Retinal pigment epithelial cell (primary cell): ENCODE data around the gene LAMC2.

Source experiments
- DNase-seq: peaks from one replicate; pipeline ENCODE4 v3.0.0-alpha.2; 2010; ENCODE audit warnings: low read depth
- H3K4me3 ChIP-seq: 2 replicates; pipeline ENCODE4 v1.5.1; 2011; ENCODE audit warnings: mild to moderate bottlenecking, low read length, control low read depth, moderate library complexity
- TF ChIP-seq, protein P1 (sequence below): conservative IDR thresholded peaks from 2 replicates; pipeline ENCODE4 v1.5.1; 2011; ENCODE audit warnings: low read depth, low read length, control low read depth, inconsistent platforms

LAMC2 gene

DNA sequence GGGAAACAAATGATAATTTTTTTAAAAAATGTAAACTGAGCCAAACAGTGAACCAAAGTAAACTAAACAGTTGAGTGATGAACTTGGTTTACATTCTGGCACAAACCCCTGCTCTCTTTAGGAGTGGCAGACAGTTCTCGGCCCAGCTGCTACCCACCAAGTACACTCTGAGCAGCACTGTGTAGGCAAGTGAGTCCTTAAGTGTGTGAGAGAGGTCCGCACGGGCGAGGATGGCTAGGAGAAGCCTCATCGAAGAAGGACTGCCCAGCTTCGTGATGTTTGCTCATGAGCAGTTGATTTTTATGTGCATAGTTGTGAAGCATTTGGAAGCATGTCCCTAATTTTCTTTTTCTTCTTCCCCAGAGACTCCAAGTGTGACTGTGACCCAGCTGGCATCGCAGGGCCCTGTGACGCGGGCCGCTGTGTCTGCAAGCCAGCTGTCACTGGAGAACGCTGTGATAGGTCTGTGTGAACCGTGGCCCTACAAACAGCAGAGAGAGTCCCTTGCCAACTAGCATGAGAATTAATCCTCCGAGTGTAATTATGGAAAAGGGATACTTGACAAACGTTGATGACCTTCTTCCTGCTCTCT lies 32.1 kb downstream of the LAMC2 start:
- TF ChIP-seq, protein P1, sequence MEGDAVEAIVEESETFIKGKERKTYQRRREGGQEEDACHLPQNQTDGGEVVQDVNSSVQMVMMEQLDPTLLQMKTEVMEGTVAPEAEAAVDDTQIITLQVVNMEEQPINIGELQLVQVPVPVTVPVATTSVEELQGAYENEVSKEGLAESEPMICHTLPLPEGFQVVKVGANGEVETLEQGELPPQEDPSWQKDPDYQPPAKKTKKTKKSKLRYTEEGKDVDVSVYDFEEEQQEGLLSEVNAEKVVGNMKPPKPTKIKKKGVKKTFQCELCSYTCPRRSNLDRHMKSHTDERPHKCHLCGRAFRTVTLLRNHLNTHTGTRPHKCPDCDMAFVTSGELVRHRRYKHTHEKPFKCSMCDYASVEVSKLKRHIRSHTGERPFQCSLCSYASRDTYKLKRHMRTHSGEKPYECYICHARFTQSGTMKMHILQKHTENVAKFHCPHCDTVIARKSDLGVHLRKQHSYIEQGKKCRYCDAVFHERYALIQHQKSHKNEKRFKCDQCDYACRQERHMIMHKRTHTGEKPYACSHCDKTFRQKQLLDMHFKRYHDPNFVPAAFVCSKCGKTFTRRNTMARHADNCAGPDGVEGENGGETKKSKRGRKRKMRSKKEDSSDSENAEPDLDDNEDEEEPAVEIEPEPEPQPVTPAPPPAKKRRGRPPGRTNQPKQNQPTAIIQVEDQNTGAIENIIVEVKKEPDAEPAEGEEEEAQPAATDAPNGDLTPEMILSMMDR: no peak
- no peak overlapping the region for H3K4me3 ChIP-seq
- no peak for DNase-seq

DNA sequence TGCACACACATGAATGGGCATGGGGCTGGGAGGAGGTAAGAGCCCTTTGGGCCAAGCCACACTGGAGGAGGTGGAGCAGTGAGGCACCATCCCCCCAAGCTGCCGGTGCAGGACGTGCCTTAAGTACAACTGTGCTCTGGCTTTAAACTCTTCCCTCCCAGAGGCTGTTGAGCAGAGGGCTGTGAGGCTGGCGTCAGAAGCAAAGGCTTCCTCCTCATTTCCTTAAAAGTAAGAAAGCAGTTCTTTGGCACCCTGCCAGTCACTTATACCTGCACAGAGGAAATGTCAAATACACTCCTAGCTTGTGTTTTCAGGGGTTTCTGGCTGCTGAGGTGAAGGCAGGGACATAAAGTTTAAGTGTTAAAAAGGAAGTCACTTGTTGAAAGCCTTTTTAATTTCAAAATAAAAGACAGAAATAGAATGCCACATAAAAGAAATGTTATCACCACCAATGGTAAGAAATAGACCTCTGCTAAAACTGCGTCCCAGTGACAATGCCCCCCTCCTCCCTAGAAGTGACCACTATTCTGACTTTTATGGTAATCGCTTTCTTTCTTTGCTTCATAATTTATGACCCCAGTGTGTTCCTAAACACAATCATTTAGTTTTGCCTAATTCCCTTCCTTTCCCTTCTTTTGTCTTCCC lies 33.0 kb downstream of the LAMC2 start:
- no peak overlapping the region for H3K4me3 ChIP-seq
- TF ChIP-seq, protein P1: no peak
- DNase-seq: no peak

DNA sequence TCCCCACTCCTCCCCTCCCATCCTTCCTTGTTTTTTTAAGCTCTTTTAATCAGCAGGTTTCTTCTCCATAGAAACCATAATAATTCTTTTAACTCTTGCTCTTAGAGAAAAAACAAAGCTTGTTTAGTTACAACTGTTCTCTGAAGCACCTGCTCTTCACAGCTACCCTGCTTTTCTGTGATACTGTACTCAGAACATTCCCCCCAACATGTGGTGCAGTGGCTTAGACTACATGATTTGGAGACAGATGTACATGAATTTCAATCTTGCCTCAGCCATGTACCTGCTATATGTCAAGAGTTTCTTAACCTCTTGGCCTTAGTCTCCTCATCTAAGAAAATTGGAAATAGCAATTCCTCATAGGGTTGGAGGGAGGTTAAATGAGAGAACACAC lies 33.5 kb downstream of the LAMC2 start:
- TF ChIP-seq, protein P1: no peak
- H3K4me3 ChIP-seq: no peak overlapping the region
- no peak for DNase-seq

DNA sequence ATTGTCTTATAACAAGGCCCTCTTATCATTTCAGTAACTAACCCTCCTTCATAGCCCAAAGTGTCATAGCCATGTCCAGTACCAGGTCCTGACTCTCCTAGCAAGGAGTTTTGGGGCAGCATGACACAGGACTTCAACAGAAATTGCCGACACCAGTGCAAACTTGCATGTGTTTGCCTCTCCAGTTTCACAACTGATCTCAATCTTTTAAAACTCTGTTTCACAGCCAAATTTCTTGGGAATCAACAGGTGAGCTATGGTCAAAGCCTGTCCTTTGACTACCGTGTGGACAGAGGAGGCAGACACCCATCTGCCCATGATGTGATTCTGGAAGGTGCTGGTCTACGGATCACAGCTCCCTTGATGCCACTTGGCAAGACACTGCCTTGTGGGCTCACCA lies 36.8 kb downstream of the LAMC2 start:
- no peak for DNase-seq
- H3K4me3 ChIP-seq: no peak overlapping the region
- TF ChIP-seq, protein P1: no peak

DNA sequence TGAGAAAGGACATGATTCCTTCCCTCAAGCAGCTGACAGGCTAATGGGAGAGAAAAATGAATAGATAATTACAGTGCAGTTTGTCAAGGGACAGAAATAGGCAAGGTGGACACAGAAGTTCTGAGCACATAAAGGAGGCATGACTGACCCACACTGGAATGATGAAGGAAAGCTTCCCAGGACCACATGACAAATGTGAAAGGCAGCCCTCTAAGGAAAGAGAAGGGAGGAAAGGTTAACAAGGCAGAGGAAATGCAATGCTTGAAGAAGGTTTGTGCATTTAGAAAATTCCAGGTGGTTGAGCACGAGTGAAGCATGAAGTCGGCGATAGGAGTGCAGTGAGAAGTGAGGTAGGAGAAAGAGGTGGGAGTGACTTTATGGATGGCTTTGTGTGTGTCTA lies 37.4 kb downstream of the LAMC2 start:
- TF ChIP-seq, protein P1: no peak
- no peak for DNase-seq
- H3K4me3 ChIP-seq: no peak overlapping the region

DNA sequence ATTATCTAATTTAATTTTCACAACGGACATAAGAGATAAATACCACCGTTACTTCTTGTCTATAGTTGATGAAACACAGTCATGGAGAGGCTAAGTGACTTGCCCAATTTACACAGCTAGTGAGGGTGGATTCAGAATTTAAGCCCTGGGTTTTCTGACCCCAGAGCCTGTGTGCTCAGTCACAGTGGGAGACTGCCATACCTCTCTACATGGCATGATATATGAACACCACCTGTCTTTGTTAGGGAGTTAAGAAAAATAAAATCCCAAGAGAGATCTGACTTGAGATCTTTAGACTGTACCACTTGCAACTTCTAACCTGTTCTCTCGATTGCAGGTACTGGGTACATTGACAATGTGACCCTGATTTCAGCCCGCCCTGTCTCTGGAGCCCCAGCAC lies 40.3 kb downstream of the LAMC2 start:
- DNase-seq: no peak
- TF ChIP-seq, protein P1: no peak
- no peak overlapping the region for H3K4me3 ChIP-seq

DNA sequence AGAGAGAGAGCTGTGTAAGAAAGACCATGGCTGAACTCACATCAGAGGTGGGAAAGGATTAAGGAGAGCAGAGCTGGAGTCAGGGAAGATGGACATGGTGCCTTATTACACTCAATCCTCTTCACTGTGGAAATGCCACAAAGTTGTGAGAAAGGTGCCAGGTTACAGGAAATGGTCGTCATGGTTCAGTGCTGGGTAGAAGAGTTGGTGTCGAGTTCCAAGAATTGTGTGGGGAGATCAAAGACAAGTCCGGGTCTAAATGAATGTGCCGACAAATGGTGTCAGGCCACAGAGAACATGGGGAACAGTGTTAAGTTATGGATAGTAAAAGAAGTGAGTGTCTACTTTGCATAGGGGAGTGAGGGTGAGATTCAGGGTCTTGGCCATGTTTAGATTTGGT lies 40.9 kb downstream of the LAMC2 start:
- H3K4me3 ChIP-seq: no peak overlapping the region
- no peak for DNase-seq
- TF ChIP-seq, protein P1: no peak
